Endothelial cell of umbilical vein (primary cell): ENCODE results near the gene HHATL. TPM values are rescaled to one million over a fixed set of nuclear protein-coding genes. Genes with fewer than 3 reads are reported as not detected.

Experiments used
- BruUV-seq: library from RNA; stranded (reverse); fragments of 400-500 nt; replicated peaks from 2 replicates; lab custom pipeline; 2021; lab: Mats Ljungman, UMichigan
- CTCF ChIA-PET: fragments of 300-600, 350-600 bp; sonication (Branson Sonifier 250); formaldehyde crosslinking; loops from one replicate; lab custom pipeline; 2021; ENCODE audit warnings: antibody characterized with exemption, inconsistent platforms; lab: Charles Lee
- POLR2A ChIA-PET: fragments of 300-600, 350-600 bp; sonication (Branson Sonifier 250); formaldehyde crosslinking; loops from one replicate; lab custom pipeline; 2021; ENCODE audit warnings: antibody characterized with exemption, inconsistent platforms; lab: Charles Lee
- DNase-seq: peaks from one replicate; pipeline ENCODE4 v3.0.0-alpha.2; 2011; ENCODE audit warnings: low read depth, low spot score
- FAIRE-seq: peaks from 2 replicates; lab custom pipeline; 2011; peaks lifted over from hg19 to GRCh38; lab: Jason Lieb, UNC
- H2AFZ ChIP-seq: 2 replicates; pipeline ENCODE4 v1.6.0; 2012; ENCODE audit warnings: low read depth, low read length, control low read depth, inconsistent platforms
- H3K27ac ChIP-seq: 2 replicates; pipeline ENCODE4 v1.5.1; 2011; ENCODE audit warnings: low read depth, mild to moderate bottlenecking, control low read depth, low read length, moderate library complexity; ENCODE audit not compliant: insufficient read depth
- H3K27me3 ChIP-seq, 2 experiments: 2 replicates each; pipeline versions ENCODE4 v1.6.0 to v1.6.1; 2011; ENCODE audit warnings: low read length in 2 of 2, mixed read lengths in 1 of 2; ENCODE audit not compliant: control insufficient read depth in 2 of 2, insufficient read depth in 2 of 2
- H3K36me3 ChIP-seq, 2 experiments: 2 replicates in 1 of 2; 3 replicates in 1 of 2; pipeline ENCODE4 v1.5.1; 2011; ENCODE audit warnings: low read length in 2 of 2, mild to moderate bottlenecking in 1 of 2, moderate library complexity in 1 of 2; ENCODE audit not compliant: control insufficient read depth in 2 of 2, insufficient read depth in 2 of 2; ENCODE audit errors: extremely low read depth in 1 of 2
- H3K4me1 ChIP-seq: 3 replicates; pipeline ENCODE4 v1.5.1; 2011; ENCODE audit warnings: mild to moderate bottlenecking, low read length; ENCODE audit not compliant: control insufficient read depth, insufficient read depth; ENCODE audit errors: extremely low read depth
- H3K4me2 ChIP-seq: 2 replicates; pipeline ENCODE4 v1.6.1; 2011; ENCODE audit warnings: low read length, control low read depth, mixed read lengths; ENCODE audit not compliant: insufficient read depth
- H3K4me3 ChIP-seq, 3 experiments: fragments of 200-600 bp in 1 of 3; sonication (generic), shearing (Covaris generic) in 1 of 3; replicated peaks in 1 of 3; 2 replicates each; pipeline ENCODE4 v1.5.1; 2011 to 2016; ENCODE audit warnings: control low read depth in 3 of 3, low read length in 3 of 3, mild to moderate bottlenecking in 2 of 3, inconsistent platforms in 1 of 3, low read depth in 1 of 3, moderate library complexity in 1 of 3; ENCODE audit not compliant: insufficient read depth in 1 of 3
- H3K79me2 ChIP-seq: 2 replicates; pipeline ENCODE4 v1.6.0; 2012; ENCODE audit warnings: low read length, inconsistent platforms; ENCODE audit not compliant: control insufficient read depth, insufficient read depth
- H3K9ac ChIP-seq: replicated peaks from 2 replicates; pipeline ENCODE3; 2011; ENCODE audit warnings: low read length, control low read depth; ENCODE audit not compliant: insufficient read depth; ENCODE audit errors: extremely low read depth
- H3K9me1 ChIP-seq: replicated peaks from 3 replicates; pipeline ENCODE4 v1.6.0; 2011; ENCODE audit warnings: mild to moderate bottlenecking, low read length; ENCODE audit not compliant: control insufficient read depth, insufficient read depth; ENCODE audit errors: extremely low read depth
- H3K9me3 ChIP-seq: replicated peaks from 2 replicates; pipeline ENCODE4 v1.5.1; 2012; ENCODE audit warnings: low read length, inconsistent platforms; ENCODE audit not compliant: control insufficient read depth, insufficient read depth
- H4K20me1 ChIP-seq: replicated peaks from 2 replicates; pipeline ENCODE3; 2011; ENCODE audit warnings: mild to moderate bottlenecking, low read length; ENCODE audit not compliant: control insufficient read depth, insufficient read depth; ENCODE audit errors: extremely low read depth
- CTCF ChIP-seq, 2 donors: IDR thresholded peaks; 1 replicate in 1 of 2; 2 replicates in 1 of 2; pipeline ENCODE4 v1.5.1; 2011; ENCODE audit warnings: low read length in 2 of 2, mild to moderate bottlenecking in 2 of 2, moderate library complexity in 2 of 2, control low read depth in 1 of 2, inconsistent platforms in 1 of 2, low read depth in 1 of 2; ENCODE audit not compliant: insufficient read depth in 1 of 2; ENCODE audit errors: extremely low read depth in 1 of 2
- EZH2 ChIP-seq: IDR thresholded peaks from 2 replicates; pipeline ENCODE4 v1.6.1; 2012; ENCODE audit warnings: borderline replicate concordance, low read depth, mild to moderate bottlenecking, moderate library complexity, low read length, inconsistent platforms; ENCODE audit not compliant: severe bottlenecking
- FOS ChIP-seq: IDR thresholded peaks from 2 replicates; pipeline ENCODE4 v1.6.1; 2011; ENCODE audit warnings: mild to moderate bottlenecking, low read length, moderate library complexity, borderline replicate concordance; ENCODE audit not compliant: insufficient read depth
- GATA2 ChIP-seq: IDR thresholded peaks from 2 replicates; pipeline ENCODE4 v1.7.0; 2011; ENCODE audit warnings: low read depth, mild to moderate bottlenecking, moderate library complexity, mixed read lengths, low read length; ENCODE audit not compliant: insufficient read length, insufficient read depth
- JUN ChIP-seq: IDR thresholded peaks from 2 replicates; pipeline ENCODE4 v1.6.1; 2011; ENCODE audit warnings: borderline replicate concordance, low read depth; ENCODE audit not compliant: insufficient read length, insufficient read depth
- MAX ChIP-seq: IDR thresholded peaks from 2 replicates; pipeline ENCODE4 v1.6.1; 2011; ENCODE audit not compliant: insufficient read depth, insufficient read length
- MYC ChIP-seq: IDR thresholded peaks from one replicate; pipeline ENCODE4 v1.6.1; 2011; ENCODE audit warnings: mild to moderate bottlenecking, low read depth, low read length
- POLR2A ChIP-seq: IDR thresholded peaks from 2 replicates; pipeline ENCODE4 v1.6.1; 2012; ENCODE audit warnings: low read depth, mild to moderate bottlenecking, control low read depth, low read length
- POLR2AphosphoS5 ChIP-seq: IDR thresholded peaks from 2 replicates; pipeline ENCODE4 v1.6.1; 2012; ENCODE audit warnings: low read depth, mild to moderate bottlenecking, control low read depth, low read length, moderate library complexity; ENCODE audit not compliant: insufficient read depth
- dilution Hi-C: fragments of 300-500 bp; cut with MboI; formaldehyde crosslinking; loops from one replicate; pipeline ENCODE4 v1.15.0; 2019; ENCODE audit warnings: low sequenced_read_pairs; ENCODE audit not compliant: extremely low pct_ligation_motif_present
- intact Hi-C: fragments of 100-400 bp; cut with micrococcal nuclease; formaldehyde crosslinking; loops from one replicate; pipeline ENCODE4 v1.10.0; 2022
- polyA plus RNA-seq, 4 experiments: library from polyadenylated mRNA; depleted of rRNA in 3 of 4; stranded (reverse) in 3 of 4; unstranded in 1 of 4; fragments of >200 nt; gene quantifications; 2 replicates each; pipeline versions ENCODE4 v1.2.1 to v1.2.3, GENCODE V29; 2011 to 2012; ENCODE audit warnings: missing spikeins in 1 of 4
- total RNA-seq: library from RNA; stranded (reverse); gene quantifications from 2 replicates; pipeline ENCODE4 v1.2.3, GENCODE V29; 2021

The HHATL gene
- total and polyA plus RNA-seq, 2 donors (not counting 3 experiments of a cell fraction or from before 2014, with no cell fraction given): not detected

GRCh38 chr3:42691816-42692666 is 10.6 kb downstream of the HHATL start:
- no TSS peak for BruUV-seq
- POLR2A ChIA-PET: no interaction called here
- intact Hi-C loops (no loop called here), dilution Hi-C loops (no loop called here)
- H3K4me3 ChIP-seq: no peak overlapping the region
- TF ChIP-seq GATA2 (no peak), CTCF (IDR thresholded peaks at IDR 0.05; ENCODE audit: extremely low read depth in 1 of 2, insufficient read depth in 1 of 2, low read depth in 1 of 2, low read length in 2 of 2) (no peak), FOS (no peak), JUN (no peak), POLR2A (no peak), EZH2 (no peak), POLR2AphosphoS5 (no peak), MAX (no peak), MYC (no peak)
- no peaks in the 10 kb centered on the region for H4K20me1 ChIP-seq
- no peak overlapping the region for H3K9ac ChIP-seq
- DNase-seq (no peak), FAIRE-seq (no peak)
- no peaks in the 10 kb centered on the region for H3K9me1 ChIP-seq
- no peak overlapping the region for H3K27ac ChIP-seq
- no peaks in the 10 kb centered on the region for H3K27me3 ChIP-seq
- H3K4me2 ChIP-seq: no peak overlapping the region
- H3K79me2 ChIP-seq: no peaks in the 10 kb centered on the region
- H3K36me3 ChIP-seq: no peaks in the 10 kb centered on the region
- no peak overlapping the region for H2AFZ ChIP-seq
- H3K9me3 ChIP-seq: no peaks in the 10 kb centered on the region
- no peaks in the 10 kb centered on the region for H3K4me1 ChIP-seq
- CTCF ChIA-PET: no interaction called here
